HEK293 (cell line): ENCODE measurements around the gene TK2.

ENCODE experiments used
- CTCF ChIA-PET: fragments of 350-600 bp; formaldehyde crosslinking; extraction: SDS; loops from one replicate; lab custom pipeline; 2021; ENCODE audit warnings: antibody characterized with exemption; lab: Yijun Ruan, JAX
- POLR2A ChIA-PET: fragments of 300-600 bp; formaldehyde crosslinking; extraction: SDS; loops from one replicate; lab custom pipeline; 2020; ENCODE audit warnings: antibody characterized with exemption, inconsistent platforms; lab: Yijun Ruan, JAX
- H3K27ac ChIP-seq: fragments of 200-500 bp; sonication (Bioruptor generic); 2 replicates; pipeline ENCODE4 v1.5.1; 2014; ENCODE audit warnings: low read depth, low read length, control low read depth, inconsistent platforms; ENCODE audit errors: extremely low read depth
- H3K36me3 ChIP-seq, 2 experiments: fragments of 200-500 bp in 1 of 2; sonication (Bioruptor generic) in 1 of 2; 1 replicate in 1 of 2; 2 replicates in 1 of 2; pipeline ENCODE4 v1.5.1; 2014 to 2017; ENCODE audit warnings: inconsistent platforms in 2 of 2, low read length in 2 of 2; ENCODE audit not compliant: control insufficient read depth in 2 of 2, insufficient read depth in 1 of 2
- H3K4me1 ChIP-seq: fragments of 200-500 bp; sonication (Bioruptor generic); 2 replicates; pipeline ENCODE4 v1.5.1; 2014; ENCODE audit warnings: mild to moderate bottlenecking, low read length, inconsistent platforms; ENCODE audit not compliant: control insufficient read depth, insufficient read depth
- H3K4me3 ChIP-seq: 2 replicates; pipeline ENCODE4 v1.5.1; 2011; ENCODE audit warnings: low read depth, mild to moderate bottlenecking, control low read depth, low read length, moderate library complexity
- H3K9me3 ChIP-seq: fragments of 200-500 bp; sonication (Bioruptor generic); 2 replicates; pipeline ENCODE4 v1.5.1; 2014; ENCODE audit warnings: low read depth, low read length, inconsistent platforms; ENCODE audit not compliant: control insufficient read depth, insufficient read depth
- EGR2 ChIP-seq: fragments of 450-650 bp; formaldehyde crosslinking; IDR thresholded peaks from 2 replicates; pipeline ENCODE4 v1.5.1; 2016; ENCODE audit warnings: low read depth, missing biosample characterization, missing genetic modification characterization
- ELK4 ChIP-seq: IDR thresholded peaks from 2 replicates; pipeline ENCODE4 v1.6.1; 2011; ENCODE audit warnings: mild to moderate bottlenecking, low read depth, low read length, borderline replicate concordance
- HOXD13 ChIP-seq: sonication (generic); formaldehyde crosslinking; IDR thresholded peaks from 2 replicates; pipeline ENCODE4 v1.8.0; 2022; ENCODE audit warnings: missing genetic modification reagents, borderline replicate concordance
- PRDM1 ChIP-seq: fragments of 450-650 bp; formaldehyde crosslinking; IDR thresholded peaks from 2 replicates; pipeline ENCODE4; 2016; ENCODE audit warnings: missing biosample characterization, missing genetic modification characterization
- SCRT2 ChIP-seq: fragments of 450-650 bp; formaldehyde crosslinking; IDR thresholded peaks from 2 replicates; pipeline ENCODE4 v1.5.1; 2016; ENCODE audit warnings: missing biosample characterization, missing genetic modification characterization
- ZBTB20 ChIP-seq: fragments of 450-650 bp; formaldehyde crosslinking; IDR thresholded peaks from 2 replicates; pipeline ENCODE4 v1.5.1; 2016; ENCODE audit warnings: missing biosample characterization, missing genetic modification characterization
- ZBTB26 ChIP-seq: fragments of 450-650 bp; formaldehyde crosslinking; optimal IDR thresholded peaks from 2 replicates; pipeline ENCODE3; 2016; ENCODE audit warnings: missing biosample characterization, mild to moderate bottlenecking, missing genetic modification characterization
- ZFHX2 ChIP-seq: fragments of 450-650 bp; formaldehyde crosslinking; conservative IDR thresholded peaks from 2 replicates; pipeline ENCODE4 v1.5.1; 2016; ENCODE audit warnings: missing biosample characterization, missing genetic modification characterization
- ZIC2 ChIP-seq: fragments of 450-650 bp; formaldehyde crosslinking; IDR thresholded peaks from 2 replicates; pipeline ENCODE4 v1.5.1; 2016; ENCODE audit warnings: missing biosample characterization, missing genetic modification characterization
- ZNF133 ChIP-seq: fragments of 450-650 bp; formaldehyde crosslinking; IDR thresholded peaks from 2 replicates; pipeline ENCODE4 v1.5.1; 2016; ENCODE audit warnings: missing biosample characterization, missing genetic modification characterization
- ZNF175 ChIP-seq: fragments of 450-650 bp; formaldehyde crosslinking; IDR thresholded peaks from 2 replicates; pipeline ENCODE4 v1.5.1; 2016; ENCODE audit warnings: missing biosample characterization, missing genetic modification characterization
- ZNF26 ChIP-seq: fragments of 450-650 bp; formaldehyde crosslinking; IDR thresholded peaks from 2 replicates; pipeline ENCODE4 v1.5.1; 2016; ENCODE audit warnings: missing biosample characterization, missing genetic modification characterization
- ZNF266 ChIP-seq: fragments of 450-650 bp; formaldehyde crosslinking; IDR thresholded peaks from 2 replicates; pipeline ENCODE4 v1.5.1; 2016; ENCODE audit warnings: missing biosample characterization, missing genetic modification characterization, low read depth
- ZNF302 ChIP-seq: fragments of 450-650 bp; formaldehyde crosslinking; IDR thresholded peaks from 2 replicates; pipeline ENCODE4 v1.5.1; 2016; ENCODE audit warnings: missing biosample characterization, missing genetic modification characterization, low read depth
- ZNF311 ChIP-seq: fragments of 450-650 bp; formaldehyde crosslinking; IDR thresholded peaks from 2 replicates; pipeline ENCODE4 v1.5.1; 2017; ENCODE audit warnings: missing biosample characterization, missing genetic modification characterization, borderline replicate concordance
- ZNF366 ChIP-seq: fragments of 450-650 bp; formaldehyde crosslinking; conservative IDR thresholded peaks from 2 replicates; pipeline ENCODE4 v1.5.1; 2016; ENCODE audit warnings: missing biosample characterization, missing genetic modification characterization
- ZNF549 ChIP-seq: fragments of 450-650 bp; IDR thresholded peaks from 2 replicates; pipeline ENCODE4 v1.5.1; 2018; ENCODE audit warnings: missing biosample characterization, missing genetic modification characterization, mild to moderate bottlenecking, inconsistent platforms, moderate library complexity
- ZNF571 ChIP-seq: fragments of 450-650 bp; formaldehyde crosslinking; IDR thresholded peaks from 2 replicates; pipeline ENCODE4 v1.5.0; 2017; ENCODE audit warnings: missing biosample characterization, missing genetic modification characterization
- ZNF621 ChIP-seq: fragments of 450-650 bp; formaldehyde crosslinking; IDR thresholded peaks from 2 replicates; pipeline ENCODE4 v1.5.1; 2017; ENCODE audit warnings: missing biosample characterization, missing genetic modification characterization
- ZNF692 ChIP-seq: fragments of 450-650 bp; formaldehyde crosslinking; IDR thresholded peaks from 2 replicates; pipeline ENCODE4 v1.5.1; 2016; ENCODE audit warnings: missing biosample characterization, missing genetic modification characterization
- ZXDB ChIP-seq: fragments of 450-650 bp; formaldehyde crosslinking; IDR thresholded peaks from 2 replicates; pipeline ENCODE4 v1.5.1; 2016; ENCODE audit warnings: missing biosample characterization, missing genetic modification characterization
- TF ChIP-seq, protein P1 (sequence below): fragments of 450-650 bp; formaldehyde crosslinking; IDR thresholded peaks from 2 replicates; pipeline ENCODE4 v1.5.1; 2017; ENCODE audit warnings: missing biosample characterization, missing genetic modification characterization
- TF ChIP-seq, protein P2 (sequence below): fragments of 450-650 bp; formaldehyde crosslinking; IDR thresholded peaks from 2 replicates; pipeline ENCODE4 v1.5.1; 2016; ENCODE audit warnings: missing biosample characterization, missing genetic modification characterization

The TK2 gene

GRCh38 chr16:66521951-66522771 is 27.8 kb downstream of the TK2 start:
- Histone ChIP-seq H3K9me3 (no peaks in the 10 kb centered on the region), H3K4me3 (no peak overlapping the region), H3K4me1 (peaks cover 8% of the 10 kb centered on the region; the same call in 1 of the 2 replicates), H3K36me3 (peaks cover 0 to 17% of the 10 kb centered on the region in 2 experiments; a peak in 2 of 3 replicates)
- CTCF ChIA-PET, result interaction anchor here (0.5 to 1.0 kb wide), 3 partner anchors 30 to 177 kb away, joined by 3 to 5 read pairs (median 4); partner anchors contain the start of gene CKLF
- TF ChIP-seq HOXD13 (CRISPR knock-in tag) (no peak), ZNF175 (tag by site-specific recombination) (no peak), ZNF692 (tag by site-specific recombination) (peak; percentile 68; the same call in 1 of the 2 replicates), ZFHX2 (tag by site-specific recombination) (peak; percentile 47; the same call in 1 of the 2 replicates), ZNF549 (tag by site-specific recombination) (no peak), SCRT2 (tag by site-specific recombination) (0 out of 2 replicates have a peak, but pooled peaks have one; percentile 33), PRDM1 (tag by site-specific recombination) (no peak), ZIC2 (peak; percentile 73), EGR2 (peak; percentile 53; the same call in 1 of the 2 replicates)
- TF ChIP-seq, protein P1, sequence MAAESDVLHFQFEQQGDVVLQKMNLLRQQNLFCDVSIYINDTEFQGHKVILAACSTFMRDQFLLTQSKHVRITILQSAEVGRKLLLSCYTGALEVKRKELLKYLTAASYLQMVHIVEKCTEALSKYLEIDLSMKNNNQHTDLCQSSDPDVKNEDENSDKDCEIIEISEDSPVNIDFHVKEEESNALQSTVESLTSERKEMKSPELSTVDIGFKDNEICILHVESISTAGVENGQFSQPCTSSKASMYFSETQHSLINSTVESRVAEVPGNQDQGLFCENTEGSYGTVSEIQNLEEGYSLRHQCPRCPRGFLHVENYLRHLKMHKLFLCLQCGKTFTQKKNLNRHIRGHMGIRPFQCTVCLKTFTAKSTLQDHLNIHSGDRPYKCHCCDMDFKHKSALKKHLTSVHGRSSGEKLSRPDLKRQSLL, result no peak
- TF ChIP-seq, all 188 proteins: peak for 5
- H3K27ac ChIP-seq, result no peak overlapping the region
- POLR2A ChIA-PET, result interaction anchor here (0.6 to 1.1 kb wide), 5 partner anchors 9 to 115 kb away, joined by 3 to 10 read pairs (median 3); partner anchors contain the start of gene CKLF

GRCh38 chr16:66521252-66521713 is 28.6 kb downstream of the TK2 start:
- ChIA-PET CTCF (interaction anchor here (0.9 kb wide), 1 partner anchor 176 kb away, joined by 5 read pairs; no protein-coding TSS in a partner anchor), POLR2A (no interaction called here)
- H3K36me3 ChIP-seq, result peaks cover 0 to 16% of the 10 kb centered on the region in 2 experiments; a peak in 2 of 3 replicates
- H3K27ac ChIP-seq, result no peak overlapping the region
- TF ChIP-seq ZBTB26 (tag by site-specific recombination), result no peak
- no peak for TF ChIP-seq ZNF366
- TF ChIP-seq ZNF621, result no peak
- no peak for TF ChIP-seq ZNF26 (tag by site-specific recombination)
- TF ChIP-seq, protein P2, sequence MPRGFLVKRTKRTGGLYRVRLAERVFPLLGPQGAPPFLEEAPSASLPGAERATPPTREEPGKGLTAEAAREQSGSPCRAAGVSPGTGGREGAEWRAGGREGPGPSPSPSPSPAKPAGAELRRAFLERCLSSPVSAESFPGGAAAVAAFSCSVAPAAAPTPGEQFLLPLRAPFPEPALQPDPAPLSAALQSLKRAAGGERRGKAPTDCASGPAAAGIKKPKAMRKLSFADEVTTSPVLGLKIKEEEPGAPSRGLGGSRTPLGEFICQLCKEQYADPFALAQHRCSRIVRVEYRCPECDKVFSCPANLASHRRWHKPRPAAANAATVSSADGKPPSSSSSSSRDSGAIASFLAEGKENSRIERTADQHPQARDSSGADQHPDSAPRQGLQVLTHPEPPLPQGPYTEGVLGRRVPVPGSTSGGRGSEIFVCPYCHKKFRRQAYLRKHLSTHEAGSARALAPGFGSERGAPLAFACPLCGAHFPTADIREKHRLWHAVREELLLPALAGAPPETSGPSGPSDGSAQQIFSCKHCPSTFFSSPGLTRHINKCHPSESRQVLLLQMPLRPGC (tag by site-specific recombination), result no peak
- no peak for TF ChIP-seq ZNF311 (tag by site-specific recombination)
- no peak for TF ChIP-seq ZXDB
- no peak for TF ChIP-seq ZNF302 (tag by site-specific recombination)
- no peak for TF ChIP-seq ZBTB20
- TF ChIP-seq ELK4, result no peak
- TF ChIP-seq ZIC2, result no peak
- TF ChIP-seq ZNF571 (tag by site-specific recombination), result no peak
- no peak for TF ChIP-seq ZFHX2 (tag by site-specific recombination)
- no peak for TF ChIP-seq ZNF133 (tag by site-specific recombination)
- no peak for TF ChIP-seq ZNF266 (tag by site-specific recombination)
- peaks cover 10% of the 10 kb centered on the region; the same call in 1 of the 2 replicates for H3K4me1 ChIP-seq
- H3K9me3 ChIP-seq, result no peaks in the 10 kb centered on the region
- no peak overlapping the region for H3K4me3 ChIP-seq
